Psoas muscle (tissue), 8 donors: ENCODE data around the gene TTLL6. TPM values are rescaled to one million over a fixed set of nuclear protein-coding genes. Genes with fewer than 3 reads are reported as not detected.

ENCODE experiments used
- ATAC-seq, 4 donors: fragments of 200-7000 bp; cut with Tn5 transposase; one replicate each; pipeline ENCODE4 v1.9.1; 2020; ENCODE audit warnings: moderate library complexity in 3 of 4, mild to moderate bottlenecking in 2 of 4
- DNase-seq, 2 donors: peaks; one replicate each; pipeline ENCODE4 v3.0.0-alpha.2; 2020
- H3K27ac ChIP-seq: fragments of 200-600 bp; one replicate; pipeline ENCODE4 v1.8.0; 2022
- H3K27me3 ChIP-seq, 3 donors: fragments of 200-600 bp in 1 of 3; one replicate each; pipeline versions ENCODE4 v1.6.1 to v1.8.0; 2013 to 2022; ENCODE audit warnings: low read length in 2 of 3, mild to moderate bottlenecking in 2 of 3, moderate library complexity in 1 of 3; ENCODE audit not compliant: insufficient read depth in 3 of 3
- H3K36me3 ChIP-seq, 2 donors: fragments of 200-600 bp in 1 of 2; one replicate each; pipeline versions ENCODE4 v1.6.1 to v1.8.0; 2013 to 2022; ENCODE audit warnings: low read depth in 1 of 2, mild to moderate bottlenecking in 1 of 2, moderate library complexity in 1 of 2; ENCODE audit not compliant: insufficient read depth in 1 of 2
- H3K4me1 ChIP-seq: fragments of 200-600 bp; one replicate; pipeline ENCODE4 v1.8.0; 2022
- H3K4me3 ChIP-seq: fragments of 200-600 bp; one replicate; pipeline ENCODE4 v1.8.0; 2022; ENCODE audit warnings: mild to moderate bottlenecking
- H3K9me3 ChIP-seq: fragments of 200-600 bp; one replicate; pipeline ENCODE4 v1.8.0; 2022
- CTCF ChIP-seq: fragments of 200-600 bp; IDR thresholded peaks from one replicate; pipeline ENCODE4 v1.8.0; 2022; ENCODE audit warnings: antibody characterized with exemption
- WGBS, 3 donors: extraction: QIAGEN DNeasy Blood & Tissue Kit; methylation state at CpG; one replicate each; pipeline versions ENCODE4 v1.1.6 to v1.1.7; 2013; 5-methylcytosine and 5-hydroxymethylcytosine counted together
- intact Hi-C, 2 donors: fragments of 100-400 bp; cut with DNase I; formaldehyde crosslinking; loops; one replicate each; pipeline versions ENCODE4 v1.11.0 to v1.14.2; 2022
- polyA plus RNA-seq, 3 donors: library from polyadenylated mRNA; stranded (reverse); fragments of 200-250 nt; gene quantifications; one replicate each; pipeline ENCODE4 v1.2.3, GENCODE V29; 2013
- total RNA-seq, 4 donors: library from RNA; stranded (reverse); fragmentation: NEBNext Ultra II Directional in 2 of 4; extraction: Animal tissue kit (Norgen Biotek cat#: 25700) in 2 of 4; gene quantifications; one replicate each; pipeline versions ENCODE4 v1.2.1 to v1.2.4, GENCODE V29; 2021 to 2023
- donor health status: healthy with polysubstance abuse.
- donor health status: DM: no; HTN: no; CAD: no; lungs with moderate emphysema.
- donor health status: Bipolar disorder and iron deficiency.
- donor health status: healthy.
- donor health status: DM: yes; HTN: yes; CAD: no.
- donor health status: DM: no; HTN: no; CAD: no.
- donor health status: DM: no; HTN: no; CAD: no.
- donor health status: DM: yes; HTN: yes; CAD: no.

The TTLL6 gene
- total and polyA plus RNA-seq, 7 donors: 0.03 to 0.05 TPM; not detected in 5

- Histone ChIP-seq H3K4me3 (no peak overlapping the region), H3K27ac (no peak overlapping the region), H3K27me3 (peaks cover 11 to 99% (median 43%) of the 10 kb centered on the region in 3 donors), H3K9me3 (no peaks in the 10 kb centered on the region), H3K36me3 (no peaks in the 10 kb centered on the region), H3K4me1 (peaks cover 3% of the 10 kb centered on the region)
- no peak for ATAC-seq
- 26 to 31% (median 27%) methylated on average over 5 of the region's 5 CpGs for WGBS, 3 donors
- TF ChIP-seq CTCF: no peak
- intact Hi-C loops: no loop called here
- DNase-seq: no peak
Measured at GRCh38 chr17:48715496-48716399, 101.3 kb downstream of the TTLL6 start.

Other genes starting within 250 kb of the TTLL6 start
- 1 to 10 TPM in 2 of 4 donors, under 1 TPM in 2; 0.80 to 4.0 (median 1.3) TPM for gene HOXB4, start 238.9 kb downstream of the TTLL6 start, total RNA-seq
- under 1 TPM; 0.38 to 0.89 (median 0.55) TPM for gene HOXB4, start 238.9 kb downstream of the TTLL6 start, polyA plus RNA-seq
- 1 to 10 TPM; 1.5 to 8.8 (median 1.9) TPM for gene HOXB3, start 227.0 kb downstream of the TTLL6 start, total RNA-seq
- gene HOXB3, start 227.0 kb downstream of the TTLL6 start, polyA plus RNA-seq: 1 to 10 TPM in 2 of 3 donors, under 1 TPM in 1; 0.96 to 1.5 (median 1.4) TPM
- gene HOXB5, start 223.4 kb downstream of the TTLL6 start, total RNA-seq: under 1 TPM in 3 of 4 donors, not detected in 1; 0.17 to 0.71 (median 0.24) TPM
- under 1 TPM; 0.03 to 0.30 (median 0.17) TPM for gene HOXB5, start 223.4 kb downstream of the TTLL6 start, polyA plus RNA-seq
- 1 to 10 TPM in 2 of 4 donors, under 1 TPM in 2; 0.66 to 3.3 (median 1.2) TPM for gene HOXB6, start 212.2 kb downstream of the TTLL6 start, total RNA-seq
- gene HOXB6, start 212.2 kb downstream of the TTLL6 start, polyA plus RNA-seq: 1 to 10 TPM in 2 of 3 donors, under 1 TPM in 1; 0.80 to 1.6 (median 1.2) TPM
- gene HOXB7, start 206.2 kb downstream of the TTLL6 start, total RNA-seq: 1 to 10 TPM in 3 of 4 donors, under 1 TPM in 1; 0.85 to 2.0 (median 1.2) TPM
- 1 to 10 TPM; 1.6 to 3.0 (median 2.8) TPM for gene HOXB7, start 206.2 kb downstream of the TTLL6 start, polyA plus RNA-seq
- gene HOXB8, start 201.9 kb downstream of the TTLL6 start, total RNA-seq: not detected
- under 1 TPM; 0.05 to 0.10 (median 0.08) TPM for gene HOXB8, start 201.9 kb downstream of the TTLL6 start, polyA plus RNA-seq
- not detected for gene HOXB9, start 190.9 kb downstream of the TTLL6 start, total RNA-seq
- gene HOXB9, start 190.9 kb downstream of the TTLL6 start, polyA plus RNA-seq: under 1 TPM; 0.01 to 0.10 (median 0.03) TPM
- gene PRAC1, start 94.7 kb downstream of the TTLL6 start, total RNA-seq: not detected
- gene PRAC1, start 94.7 kb downstream of the TTLL6 start, polyA plus RNA-seq: not detected
- gene PRAC2, start 94.0 kb downstream of the TTLL6 start, total RNA-seq: not detected
- gene PRAC2, start 94.0 kb downstream of the TTLL6 start, polyA plus RNA-seq: not detected
- not detected for gene HOXB13, start 88.5 kb downstream of the TTLL6 start, total RNA-seq
- not detected for gene HOXB13, start 88.5 kb downstream of the TTLL6 start, polyA plus RNA-seq
- 100 to 1,000 TPM; 169 to 212 (median 177) TPM for gene CALCOCO2, start 13.8 kb upstream of the TTLL6 start, total RNA-seq
- 100 to 1,000 TPM in 1 of 3 donors, 10 to 100 TPM in 2; 87.2 to 183 (median 90.0) TPM for gene CALCOCO2, start 13.8 kb upstream of the TTLL6 start, polyA plus RNA-seq
- 100 to 1,000 TPM; 179 to 321 (median 199) TPM for gene ATP5MC1, start 75.6 kb upstream of the TTLL6 start, total RNA-seq
- 1,000 to 10,000 TPM in 1 of 3 donors, 100 to 1,000 TPM in 2; 616 to 1,012 (median 815) TPM for gene ATP5MC1, start 75.6 kb upstream of the TTLL6 start, polyA plus RNA-seq
- gene UBE2Z, start 91.2 kb upstream of the TTLL6 start, total RNA-seq: 10 to 100 TPM; 29.8 to 46.7 (median 34.8) TPM
- 10 to 100 TPM; 22.0 to 47.2 (median 36.5) TPM for gene UBE2Z, start 91.2 kb upstream of the TTLL6 start, polyA plus RNA-seq
- gene SNF8, start 127.6 kb upstream of the TTLL6 start, total RNA-seq: 10 to 100 TPM; 69.7 to 96.7 (median 75.0) TPM
- gene SNF8, start 127.6 kb upstream of the TTLL6 start, polyA plus RNA-seq: 100 to 1,000 TPM; 113 to 188 (median 149) TPM
- gene GIP, start 151.4 kb upstream of the TTLL6 start, total RNA-seq: not detected
- gene GIP, start 151.4 kb upstream of the TTLL6 start, polyA plus RNA-seq: not detected
- gene IGF2BP1, start 180.2 kb upstream of the TTLL6 start, total RNA-seq: not detected
- gene IGF2BP1, start 180.2 kb upstream of the TTLL6 start, polyA plus RNA-seq: not detected